ENCODE measurements around the gene TTLL11. TPM values are rescaled to one million over a fixed set of nuclear protein-coding genes. Genes with fewer than 3 reads are reported as not detected.

The TTLL11 gene
- total and polyA plus RNA-seq, 2 of the 8 experiments (the other 6 are each of a cell fraction or from before 2014, with no cell fraction given): 0.56 to 0.80 TPM

DNA sequence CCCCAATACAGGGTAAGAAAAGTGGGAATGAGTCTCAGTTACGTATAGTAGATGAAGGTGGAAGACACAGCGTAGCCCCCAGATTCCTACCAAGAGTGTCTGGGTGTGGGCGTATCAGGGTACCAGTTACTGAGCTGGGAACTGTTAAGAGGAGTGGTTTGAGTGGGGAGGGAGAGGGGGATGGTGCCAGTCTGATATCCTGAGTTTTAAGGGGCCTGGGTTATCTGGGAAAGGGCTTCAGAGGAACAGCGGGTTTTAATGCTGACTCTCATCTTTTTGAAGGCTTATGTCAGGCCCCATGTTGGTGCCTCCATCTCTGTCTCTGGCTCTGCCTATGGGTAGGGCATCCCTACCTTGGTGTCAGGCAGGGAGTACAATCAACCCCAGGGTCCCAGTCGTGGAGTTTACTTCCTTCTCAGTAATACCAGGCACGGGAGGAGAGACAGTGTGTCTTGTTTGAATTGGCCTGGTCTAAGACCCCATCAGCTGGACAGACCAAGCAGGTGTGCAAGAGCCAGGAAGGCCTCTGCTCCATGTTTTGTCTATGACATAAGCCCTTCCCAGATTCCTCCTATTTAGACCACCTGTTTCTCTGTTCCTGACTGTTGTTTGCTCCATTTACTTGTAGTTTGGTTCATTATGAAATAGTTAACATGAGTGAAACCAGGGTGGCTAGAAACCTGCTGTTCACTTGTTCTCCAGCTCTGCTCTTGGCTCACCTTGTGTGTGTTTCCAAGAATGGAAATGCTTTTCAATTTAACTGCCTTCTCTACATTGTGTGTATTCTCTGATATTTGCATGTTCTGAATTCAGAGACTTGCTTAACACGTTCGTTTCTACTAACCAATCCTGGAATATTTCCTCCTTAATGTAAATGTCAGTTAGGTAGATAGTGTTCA lies 316.1 kb downstream of the TTLL11 start:
- Histone ChIP-seq H3K56ac (replicated peaks; ENCODE audit: insufficient read length, low read depth, low read length) (no peak overlapping the region), H3K4me3 (ENCODE audit: extremely low read depth in 1 of 4, insufficient read depth in 2 of 4, low read depth in 3 of 4, low read length in 4 of 4) (no peak overlapping the region)
- DNase-seq (ENCODE audit: low read depth in 1 of 2, low spot score in 2 of 2): no peak
- no peak for TF ChIP-seq SUZ12 (IDR thresholded peaks at IDR 0.05; ENCODE audit: low read length)
- no peak for TF ChIP-seq CBX5 (IDR thresholded peaks at IDR 0.05; ENCODE audit: low read depth, low read length)
- no peak for TF ChIP-seq POLR2A (IDR thresholded peaks at IDR 0.05; ENCODE audit: control extremely low read depth in 1 of 2, low read depth in 2 of 2, low read length in 2 of 2)
- TF ChIP-seq EZH2 (IDR thresholded peaks at IDR 0.05; ENCODE audit: low read depth, low read length, severe bottlenecking): no peak
- no peak for TF ChIP-seq SP1 (IDR thresholded peaks at IDR 0.05; ENCODE audit: low read depth, low read length)
- no peak for TF ChIP-seq HDAC6 (IDR thresholded peaks at IDR 0.05; ENCODE audit: low read depth, low read length)
- no peak for TF ChIP-seq RBBP5 (IDR thresholded peaks at IDR 0.05; ENCODE audit: borderline replicate concordance, low read depth, low read length)
- TF ChIP-seq, protein P1, sequence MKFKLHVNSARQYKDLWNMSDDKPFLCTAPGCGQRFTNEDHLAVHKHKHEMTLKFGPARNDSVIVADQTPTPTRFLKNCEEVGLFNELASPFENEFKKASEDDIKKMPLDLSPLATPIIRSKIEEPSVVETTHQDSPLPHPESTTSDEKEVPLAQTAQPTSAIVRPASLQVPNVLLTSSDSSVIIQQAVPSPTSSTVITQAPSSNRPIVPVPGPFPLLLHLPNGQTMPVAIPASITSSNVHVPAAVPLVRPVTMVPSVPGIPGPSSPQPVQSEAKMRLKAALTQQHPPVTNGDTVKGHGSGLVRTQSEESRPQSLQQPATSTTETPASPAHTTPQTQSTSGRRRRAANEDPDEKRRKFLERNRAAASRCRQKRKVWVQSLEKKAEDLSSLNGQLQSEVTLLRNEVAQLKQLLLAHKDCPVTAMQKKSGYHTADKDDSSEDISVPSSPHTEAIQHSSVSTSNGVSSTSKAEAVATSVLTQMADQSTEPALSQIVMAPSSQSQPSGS (IDR thresholded peaks at IDR 0.05; ENCODE audit: low read length): no peak
- no peak for TF ChIP-seq RAD21 (IDR thresholded peaks at IDR 0.05 in 1 of 2, conservative IDR thresholded peaks at IDR 0.05 in 1 of 2; ENCODE audit: low read depth in 2 of 2, low read length in 2 of 2)
- TF ChIP-seq NRF1 (IDR thresholded peaks at IDR 0.05; ENCODE audit: low read depth, low read length): no peak

More for the DNA sequence above, 316.1 kb downstream of the TTLL11 start:
- Histone ChIP-seq H3K4ac (replicated peaks; ENCODE audit: insufficient read length, low read depth, low read length) (no peak overlapping the region), H3K36me3 (ENCODE audit: control insufficient read depth in 2 of 4, insufficient read depth in 4 of 4, low read length in 3 of 4) (peaks cover 2 to 29% (median 21%) of the 10 kb centered on the region in 4 experiments; a peak in 7 of 8 replicates), H2AFZ (ENCODE audit: low read length) (no peak overlapping the region), H3K23ac (ENCODE audit: insufficient read length) (no peak overlapping the region), H3K14ac (ENCODE audit: insufficient read length) (no peak overlapping the region), H2BK20ac (ENCODE audit: low read length) (no peak overlapping the region), H3K9ac (replicated peaks in 1 of 4; ENCODE audit: extremely low read depth in 1 of 4, low read depth in 3 of 4, low read length in 3 of 4) (no peak overlapping the region), H3K27me3 (replicated peaks in 1 of 4; ENCODE audit: control insufficient read depth in 3 of 4, extremely low read depth in 1 of 4, insufficient read depth in 3 of 4, low read length in 3 of 4) (no peaks in the 10 kb centered on the region), H3K79me2 (ENCODE audit: control insufficient read depth in 1 of 2, insufficient read depth in 2 of 2, low read length in 2 of 2) (no peaks in the 10 kb centered on the region; a peak in 1 of 4 replicates), H3K9me3 (ENCODE audit: insufficient read depth in 2 of 2, low read depth in 1 of 2, low read length in 1 of 2) (no peaks in the 10 kb centered on the region), H2BK5ac (ENCODE audit: low read depth, low read length) (no peak overlapping the region), H2AK5ac (ENCODE audit: low read depth, low read length) (no peak overlapping the region), H2BK12ac (ENCODE audit: low read depth, low read length) (no peak overlapping the region), H2BK120ac (replicated peaks; ENCODE audit: low read depth, low read length) (no peak overlapping the region), H2BK15ac (ENCODE audit: low read length) (no peak overlapping the region), H3K4me1 (replicated peaks in 1 of 4; ENCODE audit: control insufficient read depth in 3 of 4, insufficient read depth in 4 of 4, low read length in 3 of 4) (no peaks in the 10 kb centered on the region), H3K18ac (ENCODE audit: extremely low read depth, low read length) (no peak overlapping the region), H3K79me1 (ENCODE audit: low read depth, low read length) (no peaks in the 10 kb centered on the region), H4K5ac (ENCODE audit: insufficient read length, low read depth, low read length) (no peak overlapping the region), H4K20me1 (replicated peaks in 1 of 2; ENCODE audit: control insufficient read depth in 1 of 2, insufficient read depth in 2 of 2, low read length in 2 of 2) (peaks cover 0 to 6% of the 10 kb centered on the region in 2 experiments), H3K23me2 (ENCODE audit: low read depth, low read length) (0 out of 2 replicates have a peak, but pooled peaks cover 2% of the 10 kb centered on the region), H3K4me2 (ENCODE audit: insufficient read depth in 1 of 2, low read depth in 2 of 2, low read length in 2 of 2) (no peak overlapping the region), H3K27ac (ENCODE audit: low read depth, low read length) (no peak overlapping the region), H4K8ac (ENCODE audit: extremely low read depth, insufficient read depth, low read length) (no peak overlapping the region), H4K91ac (replicated peaks; ENCODE audit: insufficient read length, low read length) (no peak overlapping the region)
- FAIRE-seq: no peak
- ChIA-PET CTCF (ENCODE audit: partially characterized antibody) (interaction anchor here (0.7 to 1.7 kb wide), 2 partner anchors 42 to 216 kb away, joined by 3 to 6 read pairs; no protein-coding TSS in a partner anchor), POLR2A (ENCODE audit: partially characterized antibody) (no interaction called here)
- WGBS, 2 experiments (ENCODE audit: extremely low coverage in 1 of 2, insufficient coverage in 1 of 2, insufficient read length in 1 of 2, insufficient replicate concordance in 2 of 2, low coverage in 1 of 2, low lambda C conversion rate in 2 of 2, missing lambda C conversion rate in 1 of 2): 91% methylated on average over 8 of the region's 8 CpGs; no CpG with 5 or more reads in 1 of the 2 experiments

All from H1 (cell line).